NCI-H345 treated with DMSO at 0.1 percent for 48 hours (cell line): Measurements from ENCODE around the gene ADAMTS15.
"Not testable (repeated sequence)": the region's sequence is repeated elsewhere in the genome, so short reads cannot be mapped to it uniquely, and the experiment has no call there.

ENCODE experiments used
- DNase-seq: peaks from one replicate; lab custom pipeline; 2025; ENCODE audit not compliant: unreplicated experiment; lab: John Stamatoyannopoulos, UW

Gene ADAMTS15

GRCh38 chr11:130434521-130435223, 13.8 kb upstream of the ADAMTS15 start:
- DNase-seq, result peak; percentile 92

GRCh38 chr11:130435671-130436070, 12.8 kb upstream of the ADAMTS15 start:
- DNase-seq, result no peak

GRCh38 chr11:130436171-130436570, 12.3 kb upstream of the ADAMTS15 start:
- no peak for DNase-seq

GRCh38 chr11:130437848-130438247, 10.6 kb upstream of the ADAMTS15 start:
- DNase-seq, result no peak

GRCh38 chr11:130438401-130439159, 9.9 kb upstream of the ADAMTS15 start:
- DNase-seq, result not testable (repeated sequence)

- DNase-seq, result no peak
Observed at GRCh38 chr11:130439160-130439519, 9.3 kb upstream of the ADAMTS15 start.

GRCh38 chr11:130439876-130440275, 8.6 kb upstream of the ADAMTS15 start:
- DNase-seq, result no peak

- DNase-seq, result no peak
Observed at GRCh38 chr11:130441719-130442118, 6.7 kb upstream of the ADAMTS15 start.

GRCh38 chr11:130442737-130443136, 5.7 kb upstream of the ADAMTS15 start:
- no peak for DNase-seq

- DNase-seq, result no peak
Observed at GRCh38 chr11:130445788-130446187, 2.7 kb upstream of the ADAMTS15 start.

GRCh38 chr11:130448039-130448415, 418 bp upstream of the ADAMTS15 start:
- no peak for DNase-seq

- DNase-seq, result no peak
Observed at GRCh38 chr11:130449310-130449990, 1.0 kb downstream of the ADAMTS15 start.

- no peak for DNase-seq
Observed at GRCh38 chr11:130449996-130450769, 1.7 kb downstream of the ADAMTS15 start.

- no peak for DNase-seq
Observed at GRCh38 chr11:130451231-130452019, 3.0 kb downstream of the ADAMTS15 start.

- DNase-seq, result no peak
Observed at GRCh38 chr11:130452176-130452575, 3.7 kb downstream of the ADAMTS15 start.

- no peak for DNase-seq
Observed at GRCh38 chr11:130452940-130453339, 4.5 kb downstream of the ADAMTS15 start.

GRCh38 chr11:130454491-130455252, 6.2 kb downstream of the ADAMTS15 start:
- no peak for DNase-seq

GRCh38 chr11:130455483-130456127, 7.2 kb downstream of the ADAMTS15 start:
- DNase-seq, result no peak

- no peak for DNase-seq
Observed at GRCh38 chr11:130456286-130456685, 7.8 kb downstream of the ADAMTS15 start.
